ENCODE data around the gene IRF4.

- TF ChIP-seq ZNF274 (IDR thresholded peaks at IDR 0.05; ENCODE audit: low read depth, low read length) (no peak), SUZ12 (IDR thresholded peaks at IDR 0.05; ENCODE audit: extremely low read depth, insufficient read depth, insufficient read length) (no peak)
Observed at GRCh38 chr6:408148-408547, 16.6 kb downstream of the IRF4 start.
